HG03432 (cell line): ENCODE data around the gene SBSN.

Experiments
- ATAC-seq: cut with Tn5 transposase; IDR thresholded peaks from one replicate; pipeline ENCODE4 v1.9.1; 2021; ENCODE audit warnings: mild to moderate bottlenecking, moderate library complexity; ENCODE audit not compliant: unreplicated experiment

The SBSN gene

DNA sequence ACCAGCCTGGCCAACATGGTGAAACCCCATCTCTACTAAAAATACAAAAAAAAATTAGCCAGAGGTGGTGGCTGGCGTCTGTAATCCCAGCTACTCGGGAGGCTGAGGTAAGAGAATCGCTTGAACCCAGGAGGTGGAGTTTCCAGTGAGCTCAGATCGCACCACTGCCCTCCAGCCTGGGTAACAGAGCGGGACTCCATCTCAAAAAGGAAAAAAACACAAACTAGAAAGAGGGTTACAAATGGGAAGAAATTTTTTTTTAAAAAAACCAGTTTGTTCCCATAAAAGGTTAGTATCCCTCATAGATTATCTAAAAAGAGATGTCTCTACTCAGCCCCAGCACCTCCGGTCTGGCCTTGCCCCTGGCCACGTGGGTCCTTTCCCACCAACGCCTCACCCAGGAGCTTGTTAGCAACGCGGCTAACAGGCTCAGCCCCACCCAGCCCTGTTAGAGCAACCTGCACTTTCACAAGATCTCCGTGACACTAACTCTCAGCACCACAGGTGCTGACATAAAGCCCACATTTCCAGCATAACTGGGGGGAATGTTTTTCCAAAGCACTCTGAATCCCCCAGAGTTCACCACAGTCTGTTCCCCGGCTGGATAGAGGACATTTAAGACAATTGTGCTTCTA is 19.0 kb downstream of the SBSN start:
- no peak for ATAC-seq

DNA sequence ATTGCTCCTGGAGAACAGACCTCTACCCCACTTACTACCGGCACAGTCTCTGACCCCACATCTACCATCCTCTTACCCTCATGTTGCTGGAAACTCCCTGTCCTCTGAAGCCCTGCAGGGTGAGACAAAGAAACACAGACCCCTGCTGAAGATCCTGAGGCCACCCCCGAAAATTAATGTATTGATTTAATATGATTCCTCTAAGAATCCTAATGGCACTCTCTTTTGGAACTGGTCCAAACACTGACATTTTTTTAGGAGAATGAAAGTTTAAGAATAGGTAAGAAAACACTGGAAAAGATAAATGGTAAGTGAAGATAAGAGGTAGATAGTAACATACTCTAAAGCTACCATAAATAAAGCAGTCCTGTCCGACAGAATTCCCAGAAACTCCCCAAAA is 20.0 kb downstream of the SBSN start:
- no peak for ATAC-seq

DNA sequence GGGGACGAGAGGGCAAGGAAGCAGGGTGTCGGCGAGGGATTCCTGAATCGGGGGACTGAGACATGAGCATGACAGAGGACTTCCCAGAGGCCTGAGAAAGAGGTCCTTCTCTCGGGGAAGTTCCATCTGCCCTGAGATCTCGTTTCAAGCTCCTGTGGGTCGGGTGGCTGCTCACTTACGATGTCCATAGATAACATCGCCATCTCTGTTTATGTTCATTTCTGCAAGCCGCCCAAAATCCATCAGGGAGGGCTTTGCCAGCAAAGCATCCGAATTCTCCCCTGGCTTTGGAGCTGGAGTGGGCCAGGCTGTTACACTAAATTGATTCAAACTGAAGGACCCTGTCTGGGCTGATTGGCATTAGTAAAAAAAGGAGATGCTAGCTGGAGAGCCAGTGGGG is 20.6 kb downstream of the SBSN start:
- no peak for ATAC-seq

DNA sequence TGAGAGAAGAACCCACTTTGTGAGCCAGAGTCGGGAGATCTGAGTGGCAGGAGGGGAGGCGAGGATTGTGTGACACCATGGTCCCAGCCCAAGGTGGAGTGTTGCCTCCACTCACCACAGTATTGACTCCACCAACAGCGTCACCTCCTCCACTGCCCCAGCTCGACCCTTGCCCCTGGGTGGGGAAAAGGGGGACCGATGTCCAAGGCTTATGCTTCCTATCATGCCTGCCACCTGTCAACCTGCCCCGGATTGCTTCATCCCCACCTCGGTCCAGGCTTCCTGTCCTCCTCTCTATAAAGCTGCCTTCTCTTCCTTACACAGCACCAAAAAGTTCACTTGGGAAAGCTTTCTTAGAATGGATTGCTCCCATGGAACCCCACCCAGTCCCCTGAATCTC is 22.1 kb downstream of the SBSN start:
- ATAC-seq, result no peak

DNA sequence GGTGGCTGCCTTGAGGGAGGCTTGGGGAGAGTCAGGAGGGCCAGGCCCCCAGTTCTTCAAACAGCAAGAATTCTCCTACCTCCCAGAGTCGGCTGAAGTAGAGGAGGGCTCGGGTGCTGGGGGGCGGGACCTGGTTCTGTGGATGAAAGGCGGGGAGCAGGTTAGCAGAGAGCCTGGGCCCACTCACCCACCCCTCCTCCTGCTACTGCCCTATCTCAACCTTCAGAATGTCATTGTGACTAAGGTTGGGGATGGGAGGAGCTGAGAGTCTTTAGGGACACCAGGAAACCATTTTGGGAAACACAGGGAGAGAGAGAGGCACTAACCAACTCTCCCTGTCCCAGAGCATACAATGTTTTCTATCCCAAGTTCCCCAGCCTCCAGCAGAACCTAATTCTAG is 25.4 kb downstream of the SBSN start:
- ATAC-seq, result no peak

DNA sequence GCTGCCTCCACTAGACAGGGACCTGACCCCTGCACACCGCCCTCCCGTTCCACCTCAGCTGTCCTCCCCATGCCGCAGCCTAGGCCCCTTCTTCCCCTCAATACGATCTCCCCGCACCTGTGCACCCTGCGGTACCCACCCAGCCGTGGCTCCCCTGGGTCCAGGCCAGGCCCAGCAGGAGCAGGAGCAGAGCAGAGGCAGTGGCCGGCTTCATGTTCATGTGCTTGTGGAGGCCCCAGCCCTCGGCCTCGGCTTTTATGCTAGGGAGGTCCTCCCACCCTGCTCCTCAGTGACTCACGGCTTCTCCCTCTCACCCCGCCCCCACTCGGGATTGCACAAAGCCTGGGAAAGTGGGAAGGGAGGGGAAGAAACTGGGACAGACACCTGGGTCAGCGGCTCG is 26.4 kb downstream of the SBSN start:
- ATAC-seq, result no peak

DNA sequence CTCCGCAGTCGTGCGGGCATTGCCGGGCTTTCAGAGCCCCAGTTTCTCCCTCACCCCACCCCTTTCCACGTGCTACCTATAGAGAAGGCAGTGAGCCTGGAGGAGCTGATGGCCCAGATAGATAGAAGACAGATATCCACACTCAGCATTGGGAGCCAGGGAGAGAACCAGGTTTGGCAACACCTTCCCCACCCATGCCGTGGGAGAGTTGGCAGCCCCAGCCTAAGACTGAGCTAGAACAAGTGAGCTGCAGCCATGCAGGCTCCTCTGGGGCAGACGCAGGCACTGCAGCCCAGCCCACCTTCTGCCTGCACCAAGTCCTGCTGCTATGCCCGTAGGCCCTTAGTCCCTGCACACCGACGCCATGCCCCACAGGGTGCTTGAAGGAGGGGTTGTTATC is 27.5 kb downstream of the SBSN start:
- no peak for ATAC-seq

DNA sequence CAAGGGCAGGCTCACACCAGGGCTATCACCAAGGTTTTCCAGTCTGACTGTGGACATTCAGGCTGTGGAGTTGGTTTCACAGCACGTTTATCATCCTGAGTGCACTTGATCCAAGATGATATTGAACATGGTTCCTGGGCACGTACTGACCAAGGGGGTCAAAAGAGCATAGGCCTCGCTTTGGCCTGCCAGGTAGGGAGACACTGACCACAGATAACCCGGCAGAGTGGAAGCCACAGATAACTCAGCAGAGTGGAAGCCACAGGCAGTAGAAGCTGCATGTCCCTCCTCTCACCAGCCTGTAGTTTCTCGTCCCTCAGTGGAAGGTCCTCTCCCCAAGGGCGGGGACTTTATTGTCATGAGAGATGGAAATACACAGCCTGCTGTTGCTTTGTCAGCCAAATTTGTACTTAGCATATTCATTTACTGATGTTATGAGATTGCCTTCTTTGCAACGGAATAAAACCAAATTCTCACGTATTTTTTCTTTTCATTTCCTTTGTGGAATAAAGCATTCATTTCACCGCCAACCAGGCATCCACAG is 29.1 kb downstream of the SBSN start:
- no peak for ATAC-seq

DNA sequence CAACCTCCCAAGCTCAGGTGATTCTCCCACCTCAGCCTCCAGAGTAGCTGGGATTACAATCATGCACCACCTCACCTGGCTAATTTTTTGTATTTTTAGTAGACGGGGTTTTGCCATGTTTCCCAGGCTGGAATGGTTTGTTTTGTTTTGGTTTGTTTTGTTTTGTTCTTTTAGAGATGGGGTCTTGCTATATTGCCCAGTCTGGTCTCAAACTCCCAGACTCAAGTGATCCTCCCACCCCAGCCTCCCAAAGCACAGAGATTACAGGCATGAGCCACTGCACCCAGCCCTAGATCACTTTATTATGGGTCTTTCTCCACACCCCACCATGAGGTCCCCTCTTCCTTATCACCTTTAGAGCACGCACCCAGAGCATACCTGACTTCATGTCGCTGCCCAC is 29.9 kb downstream of the SBSN start:
- no peak for ATAC-seq

DNA sequence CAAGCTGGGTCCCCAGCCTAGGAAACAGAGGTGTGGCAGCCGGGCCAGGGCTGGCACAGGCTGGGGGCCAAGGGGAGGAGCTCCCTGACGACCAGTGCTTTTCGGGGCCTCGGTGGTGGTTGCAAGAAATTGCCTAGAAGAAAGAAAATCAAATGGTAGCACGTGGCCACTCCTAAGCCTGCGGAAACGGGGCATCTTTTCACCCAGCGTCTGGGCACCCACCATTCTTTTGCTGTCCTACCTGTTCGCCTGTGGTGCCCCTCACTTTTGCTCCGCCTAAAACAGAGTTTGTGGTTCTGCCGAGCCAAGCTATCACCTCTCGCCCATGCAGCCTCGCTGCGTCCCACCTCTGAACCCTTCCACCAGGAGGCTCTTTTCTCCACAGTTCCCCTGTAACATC is 30.7 kb downstream of the SBSN start:
- ATAC-seq, result no peak

DNA sequence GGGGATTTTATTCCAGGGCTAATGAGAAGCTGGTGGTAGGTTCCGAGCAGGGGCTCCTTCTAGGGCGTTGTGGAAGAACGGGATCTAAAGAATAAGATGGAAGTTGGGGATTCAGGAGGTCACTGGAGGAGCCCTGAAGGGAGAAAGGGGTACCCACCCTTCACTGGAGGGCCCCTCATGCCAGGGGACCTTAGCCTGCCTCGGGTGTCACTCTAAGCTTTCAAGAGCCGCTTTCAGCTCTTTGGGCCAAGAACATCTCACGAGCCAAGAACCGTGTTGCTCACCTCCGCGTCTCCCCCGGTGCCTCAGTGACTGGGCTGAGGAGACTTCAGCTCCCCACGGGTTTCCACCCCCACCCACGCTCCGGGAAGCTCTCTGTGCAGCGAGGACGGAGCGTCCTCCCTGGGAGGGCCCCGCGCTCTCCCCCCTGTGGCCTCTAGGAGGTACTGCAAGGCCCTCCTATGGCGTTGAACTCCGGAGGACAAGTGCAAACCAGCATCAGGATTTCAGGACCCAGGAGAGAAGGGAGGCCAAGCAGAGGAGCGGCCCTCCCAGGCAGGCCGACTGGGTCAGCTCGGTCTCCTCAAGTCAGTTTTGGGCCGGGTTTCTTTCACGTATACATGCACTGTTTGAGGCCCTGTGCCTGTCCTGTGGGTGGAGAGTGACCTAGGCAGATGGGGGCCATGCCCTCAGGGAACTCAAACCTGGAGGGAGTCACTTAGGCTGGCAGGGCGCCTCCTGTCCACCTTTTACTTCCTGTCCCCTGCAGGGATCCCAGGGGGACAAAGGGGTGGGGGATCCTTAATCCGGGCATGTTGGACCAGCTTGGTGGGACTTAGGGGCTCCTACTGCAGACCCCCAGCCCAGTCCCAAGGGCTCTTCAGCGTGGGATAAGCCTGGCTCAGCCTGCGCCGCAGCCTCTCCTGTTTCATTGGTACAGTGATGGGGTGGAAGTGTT is 32.7 kb downstream of the SBSN start:
- ATAC-seq, result no peak

DNA sequence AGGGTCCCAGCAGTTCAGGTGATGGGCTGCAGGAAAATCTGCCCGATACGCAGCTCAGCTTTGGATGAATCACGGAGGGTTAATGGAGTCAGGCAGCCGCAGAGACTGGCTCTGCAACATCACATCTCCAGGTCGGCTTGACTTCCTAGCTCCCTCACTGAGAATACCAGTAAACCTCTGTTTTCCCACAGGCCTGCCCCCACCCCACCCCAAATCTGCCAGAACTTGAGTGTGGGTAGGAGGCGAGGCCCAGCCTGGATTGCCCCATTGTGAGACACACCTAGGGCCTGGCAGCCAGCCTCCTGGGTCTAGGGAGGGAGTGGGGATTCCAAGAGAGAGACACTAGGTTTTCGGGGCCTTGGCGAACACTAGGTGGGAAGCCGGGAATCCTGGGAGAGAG is 34.1 kb downstream of the SBSN start:
- ATAC-seq, result no peak

DNA sequence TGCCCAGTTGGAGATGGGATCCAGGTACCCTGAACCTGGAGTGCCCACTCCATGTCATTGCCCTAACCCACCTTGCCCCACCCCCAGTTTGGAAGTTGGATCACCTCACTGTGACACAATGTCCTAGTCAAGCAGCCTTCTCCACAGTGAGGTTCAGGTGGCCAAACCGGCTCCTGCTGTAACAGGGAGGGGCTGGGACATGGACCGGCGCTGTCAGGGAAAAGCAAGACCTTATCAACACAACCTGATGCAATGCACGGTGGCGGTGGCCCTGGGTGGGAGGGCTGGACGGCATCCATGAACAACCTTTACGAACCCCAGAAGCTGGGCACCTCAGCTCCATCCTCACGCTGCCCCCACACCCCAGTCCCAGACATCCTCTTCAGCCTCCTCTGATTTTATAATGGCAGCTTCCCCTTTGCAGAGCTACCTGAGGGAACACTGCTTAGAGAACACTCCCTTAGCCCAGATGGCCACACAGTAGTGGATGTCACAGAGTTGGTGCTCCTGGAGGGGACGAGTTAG is 36.2 kb downstream of the SBSN start:
- ATAC-seq, result no peak

DNA sequence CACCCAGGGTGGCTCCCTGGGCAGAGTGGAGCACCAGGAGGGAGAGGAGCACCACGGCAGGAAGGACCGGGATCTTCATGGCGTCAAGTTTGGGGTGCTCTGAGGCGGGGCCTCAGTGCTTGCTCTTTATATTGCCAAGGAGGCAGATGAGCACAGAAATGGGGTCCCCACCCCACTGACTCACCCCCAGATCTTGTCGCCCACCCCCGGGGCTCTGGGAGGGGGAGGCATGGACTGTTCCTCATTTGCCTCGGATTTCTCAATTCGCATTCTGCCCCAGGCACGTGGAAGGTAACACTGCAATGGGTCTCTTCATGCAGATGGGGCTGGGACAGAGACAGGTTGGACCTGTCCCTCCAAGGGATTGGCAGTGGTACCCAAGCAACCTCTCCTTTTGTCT is 37.7 kb downstream of the SBSN start, which contains the start of gene KRTDAP:
Gene KRTDAP (minus strand): TSS at position 101 of the 400 bp plus-strand sequence. CDS start 22 bp downstream, at position 79.
- no peak for ATAC-seq

DNA sequence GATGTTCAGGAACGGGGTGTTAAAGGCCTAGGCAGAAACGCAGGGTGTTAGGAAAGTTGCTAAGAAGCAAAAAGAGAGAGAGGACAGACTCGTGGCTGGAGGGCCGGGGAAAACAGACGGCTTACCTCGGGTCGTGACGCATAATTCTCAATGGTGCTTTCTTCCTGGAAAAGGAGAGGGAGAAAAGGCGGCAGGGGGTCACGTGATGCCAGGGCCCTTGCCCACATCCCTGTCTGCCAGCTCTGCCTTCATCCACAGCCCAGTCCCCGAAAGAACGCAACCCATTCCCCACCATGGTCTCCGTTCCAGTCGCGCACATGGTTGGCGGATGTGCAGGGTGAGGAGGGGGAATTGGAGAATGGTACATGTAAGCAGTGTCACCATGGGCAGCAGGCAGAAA is 39.4 kb downstream of the SBSN start:
- no peak for ATAC-seq

DNA sequence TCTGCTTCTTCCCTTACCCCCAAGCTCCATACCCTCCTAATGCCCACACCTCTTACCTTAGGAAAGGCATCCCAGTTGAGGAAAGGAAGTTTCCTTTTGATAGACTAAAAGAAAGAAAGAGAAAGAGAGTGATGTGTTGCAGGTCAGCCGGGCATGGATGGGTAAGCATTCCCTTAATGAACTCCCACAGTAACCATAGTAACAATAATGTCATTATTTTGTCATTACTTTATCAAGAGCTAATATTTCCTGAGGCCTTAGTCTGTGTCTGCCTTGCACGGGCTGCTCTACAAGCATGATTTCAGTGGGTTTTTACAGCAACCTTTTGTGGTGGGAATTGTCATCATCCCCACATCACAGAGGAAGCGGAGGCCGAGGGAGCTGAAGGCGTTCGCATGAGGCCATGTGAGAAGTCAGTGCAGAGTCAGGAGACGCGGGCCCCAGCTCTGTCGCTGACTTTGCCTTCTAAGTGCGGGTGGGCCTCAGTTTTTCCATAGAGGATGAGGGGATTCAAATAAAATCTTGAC is 40.4 kb downstream of the SBSN start:
- no peak for ATAC-seq

DNA sequence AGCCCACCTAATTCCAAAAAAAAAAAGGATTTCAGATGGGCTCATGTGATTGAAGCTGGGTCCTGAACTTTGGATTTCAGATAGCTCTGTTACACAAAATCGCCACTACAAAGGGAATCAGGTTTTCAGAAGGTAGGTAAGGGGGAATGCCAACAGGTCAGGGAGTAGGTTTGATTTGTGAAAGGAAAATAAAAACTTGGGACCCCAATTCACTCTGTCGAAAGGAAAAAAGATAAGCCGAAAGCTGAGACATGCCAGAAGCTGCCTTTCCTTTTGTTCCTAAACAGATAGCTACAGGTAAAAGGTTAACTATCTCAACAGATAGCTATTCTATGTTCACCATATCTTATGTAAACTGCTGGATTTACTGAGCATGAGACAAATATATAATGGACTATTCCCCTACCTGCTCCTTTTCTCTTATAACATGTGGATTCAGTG is 41.8 kb downstream of the SBSN start:
- ATAC-seq, result no peak

DNA sequence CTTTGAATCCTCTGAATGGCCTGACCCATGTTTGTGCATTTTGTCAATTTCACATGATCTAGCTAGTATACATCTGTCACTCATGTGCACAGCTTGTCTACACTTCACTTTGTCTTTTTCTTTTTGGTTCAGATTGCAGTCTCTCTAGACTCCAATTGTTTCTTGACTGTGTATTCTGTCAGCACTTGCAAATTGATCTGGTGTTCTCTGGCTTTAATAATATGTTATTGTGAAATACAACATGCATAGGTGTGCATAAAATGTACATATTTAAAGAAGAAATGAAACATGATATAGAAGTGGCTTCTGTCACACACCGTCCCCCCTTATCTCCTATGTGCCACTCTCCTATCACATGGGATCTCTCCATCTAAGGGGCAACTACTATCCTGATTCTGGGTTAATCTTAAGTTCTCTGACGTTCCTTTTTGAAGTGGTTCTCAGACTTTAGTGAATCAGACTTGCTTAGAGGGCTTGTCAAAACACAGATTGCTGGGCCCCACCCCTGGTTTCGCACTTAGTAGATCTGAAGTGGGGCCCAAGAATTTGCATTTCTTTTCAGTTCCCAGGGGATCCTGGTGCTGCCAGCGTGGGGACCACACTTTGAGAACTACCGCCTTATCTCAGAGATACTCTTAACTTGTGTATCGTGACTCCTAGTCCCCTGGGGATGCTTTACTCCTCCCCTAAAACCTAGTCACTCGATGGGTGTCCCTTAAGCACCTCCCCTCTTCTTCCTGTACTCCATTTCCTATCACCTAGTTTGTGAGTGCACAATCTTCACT is 43.7 kb downstream of the SBSN start:
- ATAC-seq, result no peak

DNA sequence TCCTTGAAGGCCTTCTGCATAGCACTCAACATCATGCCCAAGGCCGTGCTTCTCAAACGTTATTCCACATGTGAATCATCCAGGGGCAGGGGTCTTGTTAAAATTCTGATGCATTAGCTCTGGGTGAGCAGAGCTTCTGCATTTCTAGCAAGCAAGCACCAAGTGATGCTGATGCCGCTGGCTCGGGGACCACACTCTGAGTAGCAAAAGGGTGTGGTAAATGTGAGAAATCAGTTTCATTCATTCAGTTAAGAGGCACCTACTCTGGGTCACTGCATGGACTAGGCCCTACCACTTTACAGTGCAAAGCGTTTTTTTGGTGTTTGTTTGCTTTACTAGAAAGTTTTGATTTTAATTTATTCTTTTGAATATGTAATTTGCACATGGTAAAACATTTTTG is 45.0 kb downstream of the SBSN start:
- ATAC-seq, result no peak

DNA sequence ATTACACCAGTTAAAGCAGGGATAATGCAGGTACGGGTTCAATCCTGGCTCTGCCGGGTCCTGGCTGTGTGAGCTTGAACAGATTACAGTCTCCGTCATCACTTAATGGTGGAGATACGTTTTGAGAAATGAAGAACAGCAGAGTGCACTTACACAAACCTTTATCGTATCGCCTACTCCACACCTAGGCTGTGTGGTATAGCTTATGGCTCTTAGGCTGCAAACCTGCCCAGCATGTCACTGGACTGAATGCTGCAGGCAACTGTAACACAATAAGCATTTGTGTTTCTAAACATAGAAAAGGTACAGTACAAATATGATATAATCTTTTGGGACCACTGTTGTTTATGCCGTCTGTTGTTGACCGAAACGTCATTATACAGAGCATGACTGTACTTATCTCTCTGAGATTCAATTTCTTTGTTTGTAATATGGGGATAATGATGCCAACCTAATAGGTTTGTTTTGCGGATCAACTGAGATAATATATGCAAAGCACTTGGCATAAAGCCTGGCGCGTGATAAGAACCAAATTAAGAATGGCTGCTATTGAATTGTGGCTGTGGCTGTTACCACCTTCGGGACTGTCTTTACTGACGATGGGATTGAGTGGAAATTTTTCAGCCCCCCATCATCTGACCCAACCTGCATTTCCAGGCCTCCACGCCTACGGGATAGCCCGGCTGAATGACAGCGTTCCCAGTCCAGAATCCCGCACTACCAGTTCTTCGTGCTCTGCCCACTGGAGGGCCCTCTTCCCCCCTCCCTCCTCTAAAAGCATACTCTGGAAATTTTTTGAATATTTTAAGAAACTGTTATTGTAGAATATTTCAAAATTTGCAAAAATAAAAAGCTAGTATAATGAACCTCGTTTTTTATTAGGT is 49.1 kb downstream of the SBSN start:
- no peak for ATAC-seq
